Measurements from ENCODE around the gene KIF5A. TPM values are rescaled to one million over a fixed set of nuclear protein-coding genes. Genes with fewer than 3 reads are reported as not detected.
A peak's percentile ranks its signal among the peaks of the same experiment; 100 is the strongest.

Gene KIF5A
- total and polyA plus RNA-seq, 2 of the 13 experiments (the other 11 are each of a cell fraction or from before 2014, with no cell fraction given): 1.6 to 11.9 TPM

- POLR2A ChIA-PET: interaction anchor here (1.8 kb wide), 1 partner anchor 49 kb away, joined by 5 read pairs; no protein-coding TSS in a partner anchor
- CTCF ChIA-PET (ENCODE audit: low intra/inter-chr PET ratio, low total read pairs): no interaction called here
- peaks cover 34% of the 10 kb centered on the region for H3K4me1 ChIP-seq (ENCODE audit: insufficient read depth, low read length)
- DNase-seq (ENCODE audit: low spot score) (no peak), FAIRE-seq (no peak), ATAC-seq (no peak)
- H3K9ac ChIP-seq (ENCODE audit: insufficient read depth, low read depth, low read length): no peak overlapping the region
- no peak overlapping the region for H3K4me2 ChIP-seq (ENCODE audit: low read depth, low read length)
- H3K36me3 ChIP-seq (replicated peaks in 1 of 2; ENCODE audit: control insufficient read depth in 1 of 2, insufficient read depth in 2 of 2, low read length in 2 of 2): 0 out of 5 replicates have a peak, but pooled peaks cover 0 to 3% of the 10 kb centered on the region in 2 experiments
- TF ChIP-seq MED8 (CRISPR knock-in tag; IDR thresholded peaks at IDR 0.05; ENCODE audit: insufficient replicate concordance) (no peak), UBTF (CRISPR knock-in tag; IDR thresholded peaks at IDR 0.05) (no peak), ZNF556 (CRISPR knock-in tag; IDR thresholded peaks at IDR 0.05; ENCODE audit: borderline replicate concordance) (no peak), TRAFD1 (CRISPR knock-in tag; IDR thresholded peaks at IDR 0.05; ENCODE audit: borderline replicate concordance) (no peak), HNRNPL (IDR thresholded peaks at IDR 0.05; ENCODE audit: low read depth, low read length) (peak; percentile 77)
- no peaks in the 10 kb centered on the region for H3K79me2 ChIP-seq (ENCODE audit: insufficient read depth, low read length)
- no peak overlapping the region for H3K27ac ChIP-seq (ENCODE audit: extremely low read length, insufficient read depth, low read length)
- H3K27me3 ChIP-seq (ENCODE audit: control insufficient read depth in 1 of 2, insufficient read depth in 2 of 2, low read length in 2 of 2): no peaks in the 10 kb centered on the region; a peak in 1 of 5 replicates
- H3K9me3 ChIP-seq (ENCODE audit: low read length): no peaks in the 10 kb centered on the region
- no TSS peak for BruUV-seq (replicated peaks)
- H3K4me3 ChIP-seq (replicated peaks in 1 of 3; ENCODE audit: insufficient read depth in 1 of 3, low read depth in 2 of 3, low read length in 3 of 3): no peak overlapping the region
- in situ Hi-C loops (cut with HindIII; ENCODE audit: extremely low pct_ligation_motif_present, low pct_unique_long_range_greater_than_20kb) (no loop called here), intact Hi-C loops (cut with micrococcal nuclease; ENCODE audit: unreplicated experiment) (no loop called here)
- H4K20me1 ChIP-seq (ENCODE audit: insufficient read depth, low read length): no peaks in the 10 kb centered on the region
- H2AFZ ChIP-seq (ENCODE audit: low read length): no peak overlapping the region
- 86% methylated on average over 3 of the region's 5 CpGs for WGBS (ENCODE audit: low lambda C conversion rate)
Measured at GRCh38 chr12:57629897-57630471, 80.1 kb downstream of the KIF5A start.
